ENCODE results near the gene APOF.

GRCh38 chr12:56382611-56383010 lies 20.0 kb upstream of the APOF start:
- no peak for TF ChIP-seq EZH2 (IDR thresholded peaks at IDR 0.05; ENCODE audit: insufficient read depth, poor library complexity, severe bottlenecking)
- TF ChIP-seq EZH2phosphoT487 (IDR thresholded peaks at IDR 0.05; ENCODE audit: insufficient read depth, low read depth), result no peak

Measured in GM23248 (cell line).